ENCODE measurements around the gene MYL12B.
"Not testable (repeated sequence)": the region's sequence is repeated elsewhere in the genome, so short reads cannot be mapped to it uniquely, and the experiment has no call there.

The MYL12B gene

GRCh38 chr18:3263132-3263700, 1.3 kb downstream of the MYL12B start:
- DNase-seq = no peak

GRCh38 chr18:3264362-3264761, 2.4 kb downstream of the MYL12B start:
- DNase-seq = no peak

- no peak for DNase-seq
These were observed 3.7 kb downstream of the MYL12B start for GRCh38 chr18:3265564-3266033.

GRCh38 chr18:3266062-3266608, 4.2 kb downstream of the MYL12B start:
- no peak for DNase-seq

GRCh38 chr18:3268306-3268705, 6.4 kb downstream of the MYL12B start:
- no peak for DNase-seq

- no peak for DNase-seq
These were observed 7.4 kb downstream of the MYL12B start for GRCh38 chr18:3269241-3269913.

- no peak for DNase-seq
These were observed 8.0 kb downstream of the MYL12B start for GRCh38 chr18:3269914-3270299.

- no peak for DNase-seq
These were observed 11.1 kb downstream of the MYL12B start for GRCh38 chr18:3273042-3273441.

- not testable (repeated sequence) for DNase-seq
These were observed 15.8 kb downstream of the MYL12B start for GRCh38 chr18:3277643-3278213.

GRCh38 chr18:3279201-3280185, 17.6 kb downstream of the MYL12B start:
- DNase-seq = no peak

GRCh38 chr18:3281456-3282400, 19.8 kb downstream of the MYL12B start:
- DNase-seq = peak; percentile 86

GRCh38 chr18:3283253-3283863, 21.4 kb downstream of the MYL12B start:
- DNase-seq = no peak

GRCh38 chr18:3283908-3284307, 22.0 kb downstream of the MYL12B start:
- DNase-seq = no peak

- no peak for DNase-seq
These were observed 22.6 kb downstream of the MYL12B start for GRCh38 chr18:3284501-3284900.

GRCh38 chr18:3286159-3286558, 24.2 kb downstream of the MYL12B start:
- DNase-seq = no peak

- DNase-seq = no peak
These were observed 31.4 kb downstream of the MYL12B start for GRCh38 chr18:3293196-3293951.

GRCh38 chr18:3294435-3295080, 32.6 kb downstream of the MYL12B start:
- DNase-seq = no peak

GRCh38 chr18:3297025-3297984, 35.4 kb downstream of the MYL12B start:
- DNase-seq = peak; percentile 95

GRCh38 chr18:3304832-3305231, 42.9 kb downstream of the MYL12B start:
- no peak for DNase-seq
